ENCODE results near the gene BTAF1. TPM values are rescaled to one million over a fixed set of nuclear protein-coding genes. Genes with fewer than 3 reads are reported as not detected.
A peak's percentile ranks its signal among the peaks of the same experiment; 100 is the strongest.
"Not testable (repeated sequence)": the region's sequence is repeated elsewhere in the genome, so short reads cannot be mapped to it uniquely, and the experiment has no call there.

Gene BTAF1
- polyA plus RNA-seq (ENCODE audit: insufficient read length in 3 of 3) = 10 to 100 TPM; 51.8 to 62.1 (median 57.0) TPM

GRCh38 chr10:91923371-91924211, at the start of gene BTAF1:
Gene BTAF1, plus strand, starts transcription at chr10:91923770. Its CDS starts 307 bp downstream, at chr10:91924077.
- peak; percentile 90 to 95 (median 91) for DNase-seq (ENCODE audit: low read depth in 3 of 3, low spot score in 2 of 3)

DNA sequence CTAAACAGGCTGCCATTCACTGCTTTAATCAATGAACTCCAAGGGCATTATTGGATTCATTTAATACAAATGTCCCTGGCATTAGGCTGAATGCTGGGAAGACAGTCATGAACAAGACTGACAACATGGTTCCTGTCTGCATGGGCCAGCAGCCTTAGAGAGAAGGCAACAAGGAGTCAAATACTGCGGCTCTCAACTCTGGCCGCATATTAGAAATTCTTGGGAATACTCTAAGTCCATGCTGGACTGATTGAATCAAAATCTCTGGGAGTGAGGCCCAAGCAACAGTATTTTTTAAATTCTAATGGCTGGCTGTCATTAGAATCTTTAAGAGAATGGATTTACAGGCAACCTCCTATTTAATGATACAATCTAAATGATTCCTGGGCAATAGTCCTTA, 48.4 kb upstream of the BTAF1 start:
- DNase-seq (ENCODE audit: low read depth in 3 of 3, low spot score in 2 of 3) = no peak

GRCh38 chr10:91875779-91876178, 47.8 kb upstream of the BTAF1 start:
- DNase-seq (ENCODE audit: low read depth in 3 of 3, low spot score in 2 of 3) = no peak

- no peak for DNase-seq (ENCODE audit: low read depth in 3 of 3, low spot score in 2 of 3)
Observed at GRCh38 chr10:91879515-91880170, 43.9 kb upstream of the BTAF1 start.

DNA sequence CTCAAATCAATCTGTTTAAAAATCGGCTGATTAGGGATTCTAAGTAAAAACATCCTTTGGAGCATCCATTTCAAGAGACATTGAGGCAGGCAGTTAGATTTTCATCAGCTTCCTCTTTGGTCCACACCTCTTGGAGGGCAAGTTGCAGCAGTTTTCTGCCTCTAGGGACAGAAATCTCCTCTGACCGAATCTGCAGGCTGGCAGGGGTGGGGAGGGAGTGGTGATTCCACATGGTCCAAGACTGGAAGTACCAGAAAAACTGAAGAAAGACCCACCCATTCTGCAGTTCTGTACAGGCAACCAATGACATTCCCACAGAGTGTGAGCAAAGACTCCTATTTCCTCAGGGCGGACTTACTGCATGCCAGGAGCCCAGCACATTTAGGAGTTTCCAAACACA, 43.3 kb upstream of the BTAF1 start:
- DNase-seq (ENCODE audit: low read depth in 3 of 3, low spot score in 2 of 3) = no peak

DNA sequence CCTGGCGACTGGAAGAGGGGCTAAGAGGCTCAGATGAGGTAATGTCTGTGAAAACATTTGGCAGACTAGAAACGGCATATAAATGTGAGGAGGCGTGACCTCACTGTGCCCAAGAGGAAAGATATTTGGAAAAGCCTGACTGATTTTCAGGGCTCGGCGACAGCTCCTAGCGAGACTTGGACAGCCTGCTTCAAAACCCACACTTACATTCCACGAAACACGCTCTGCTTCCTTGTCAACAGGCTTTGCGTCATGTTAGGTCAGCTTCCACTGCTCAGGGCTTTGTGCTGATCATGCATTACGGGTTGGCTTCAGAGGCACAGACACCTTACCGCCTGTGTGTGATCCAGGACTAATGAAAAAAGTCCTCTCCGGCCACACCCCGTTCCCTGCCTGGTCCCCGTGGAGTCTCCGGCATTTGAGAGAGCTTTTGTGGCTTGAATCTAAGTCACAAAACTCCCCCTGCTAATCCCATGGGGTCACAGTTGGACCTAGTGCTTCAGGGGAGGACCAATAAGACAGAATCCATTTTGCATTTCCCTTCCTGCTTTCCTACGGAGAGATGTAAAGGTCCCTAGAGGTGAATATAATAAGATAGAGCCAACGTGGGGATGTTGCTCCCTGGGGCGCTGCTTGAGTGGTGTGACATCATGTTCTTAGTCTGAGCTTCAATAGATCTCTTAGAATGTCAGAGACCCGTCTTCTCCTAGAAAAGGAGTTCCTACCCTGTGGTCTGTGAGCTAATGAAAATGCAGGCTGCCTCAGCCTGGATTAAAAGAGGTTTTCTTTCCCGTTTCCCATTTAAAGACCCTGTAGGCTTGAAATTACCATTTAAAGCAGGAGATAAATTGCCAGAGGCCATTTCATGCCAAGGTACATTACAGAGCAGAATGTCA, 39.8 kb upstream of the BTAF1 start:
- DNase-seq (ENCODE audit: low read depth in 3 of 3, low spot score in 2 of 3) = peak in 1 of 3 donors; percentile 40

DNA sequence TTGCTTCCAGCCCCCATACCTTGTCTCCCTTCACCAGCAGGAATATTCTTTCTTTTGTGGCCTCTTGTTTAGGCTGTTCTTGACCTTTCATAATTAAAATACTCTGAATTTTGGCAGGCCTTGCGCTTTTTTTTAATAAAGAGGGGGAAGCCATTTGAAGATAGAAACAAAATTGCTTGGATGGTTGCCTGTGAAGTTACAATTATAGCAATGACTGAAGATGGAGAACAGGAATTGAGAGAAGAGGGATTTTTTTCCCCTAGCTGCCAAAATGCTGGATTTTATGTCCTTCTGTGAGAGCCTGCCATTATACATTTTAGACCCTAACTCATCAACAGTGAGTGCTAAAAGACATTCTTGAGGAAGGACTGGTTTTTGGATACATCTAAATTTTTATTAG, 39.0 kb upstream of the BTAF1 start:
- no peak for DNase-seq (ENCODE audit: low read depth in 3 of 3, low spot score in 2 of 3)

DNA sequence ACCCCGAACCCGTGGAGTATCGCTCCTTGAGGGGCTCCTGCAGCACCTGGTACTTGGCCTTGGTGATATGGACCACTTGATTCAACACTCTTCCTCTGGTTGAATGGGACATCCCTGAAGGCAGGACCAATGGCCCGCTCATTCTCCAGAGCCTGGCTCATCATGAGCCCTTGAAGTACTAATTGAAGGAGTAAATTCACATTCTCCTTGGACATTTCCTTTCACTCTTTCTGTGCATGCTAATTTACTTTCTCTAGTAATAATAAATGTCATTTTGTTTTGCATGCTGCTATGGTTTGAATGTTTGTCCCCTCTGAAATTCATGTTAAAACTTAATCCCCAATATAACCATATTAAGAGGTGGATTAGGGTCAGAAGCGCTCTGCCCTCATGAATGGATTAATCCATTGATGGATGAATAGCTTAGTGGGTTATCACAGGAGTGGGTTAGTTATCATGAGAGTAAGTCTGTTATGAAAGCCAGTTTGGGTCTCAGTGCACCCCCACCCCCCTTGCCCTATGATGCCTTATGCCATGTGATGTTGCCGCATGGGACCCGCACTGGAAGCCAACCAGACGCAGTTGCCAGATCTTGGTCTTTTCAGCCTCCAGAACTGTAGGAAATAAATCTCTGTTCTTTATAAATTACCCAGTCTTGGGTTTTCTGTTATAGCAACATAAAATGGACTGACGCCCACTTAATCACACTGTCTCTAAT, 38.0 kb upstream of the BTAF1 start:
- DNase-seq (ENCODE audit: low read depth in 3 of 3, low spot score in 2 of 3) = no peak

DNA sequence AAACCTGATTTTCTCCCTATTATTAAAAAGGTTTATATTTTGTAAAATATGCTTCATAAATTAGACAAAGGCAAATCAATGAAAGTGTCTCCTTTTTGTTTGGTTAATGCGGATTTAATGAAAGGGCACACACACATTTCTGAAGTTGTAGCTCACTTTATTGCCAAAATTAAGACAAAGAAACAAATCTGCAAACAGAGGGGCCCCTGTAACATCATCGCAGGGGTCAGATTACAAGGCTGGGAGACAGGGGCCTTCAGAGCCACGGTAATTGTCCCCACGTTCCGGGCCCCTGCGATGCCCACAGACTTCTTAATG, 36.7 kb upstream of the BTAF1 start:
- no peak for DNase-seq (ENCODE audit: low read depth in 3 of 3, low spot score in 2 of 3)

- DNase-seq (ENCODE audit: low read depth in 3 of 3, low spot score in 2 of 3) = peak in 1 of 3 donors; percentile 56
Observed at GRCh38 chr10:91887272-91888076, 36.1 kb upstream of the BTAF1 start.

GRCh38 chr10:91891125-91892001, 32.2 kb upstream of the BTAF1 start:
- no peak for DNase-seq (ENCODE audit: low read depth in 3 of 3, low spot score in 2 of 3)

DNA sequence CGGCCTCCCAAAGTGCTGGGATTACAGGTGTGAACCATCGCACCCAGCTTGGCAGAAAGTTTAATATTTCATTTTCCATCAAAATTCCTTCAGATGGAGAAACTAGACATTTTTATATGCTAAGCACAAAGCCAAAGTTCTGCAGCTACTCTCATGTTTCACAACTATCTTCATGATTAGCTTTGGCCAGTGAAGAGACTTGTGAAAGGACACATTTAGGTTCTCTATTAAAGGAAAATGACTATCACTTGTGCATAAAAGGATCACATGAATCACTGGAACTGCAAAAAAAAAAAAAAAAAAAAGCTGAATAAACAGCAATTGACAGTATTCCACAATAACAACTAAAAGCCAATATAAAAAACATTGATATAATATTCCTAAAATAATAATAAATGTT, 30.5 kb upstream of the BTAF1 start:
- DNase-seq (ENCODE audit: low read depth in 3 of 3, low spot score in 2 of 3) = no peak

- DNase-seq (ENCODE audit: low read depth in 3 of 3, low spot score in 2 of 3) = not testable (repeated sequence)
Observed at GRCh38 chr10:91894261-91894685, 29.3 kb upstream of the BTAF1 start.

DNA sequence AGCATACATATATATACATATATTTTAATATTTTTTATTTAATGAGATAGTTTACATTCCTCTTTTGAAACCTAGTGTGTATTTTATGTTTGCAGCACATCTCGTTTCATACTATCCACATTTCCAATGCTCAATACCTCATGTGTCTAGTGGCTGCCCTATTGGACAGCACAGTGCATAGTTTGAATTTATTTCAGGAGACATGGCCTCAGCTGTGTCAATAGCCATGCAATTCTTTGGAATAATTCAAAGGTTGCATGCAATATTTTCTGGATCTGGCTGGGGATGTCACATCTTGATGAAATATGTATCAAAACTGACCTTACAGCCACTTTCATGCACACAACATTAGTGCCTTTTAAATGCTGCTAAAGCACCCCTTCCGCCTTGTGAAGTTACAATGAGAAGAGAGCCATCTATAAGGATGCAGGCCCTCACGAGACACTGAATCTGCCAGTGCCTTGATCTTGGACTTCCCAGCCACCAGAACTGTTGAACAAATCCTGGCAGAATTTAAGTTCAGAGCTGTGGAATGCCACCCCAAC, 27.3 kb upstream of the BTAF1 start:
- no peak for DNase-seq (ENCODE audit: low read depth in 3 of 3, low spot score in 2 of 3)

- no peak for DNase-seq (ENCODE audit: low read depth in 3 of 3, low spot score in 2 of 3)
Observed at GRCh38 chr10:91897421-91897820, 26.1 kb upstream of the BTAF1 start.

GRCh38 chr10:91901784-91902677, 21.5 kb upstream of the BTAF1 start:
- no peak for DNase-seq (ENCODE audit: low read depth in 3 of 3, low spot score in 2 of 3)

DNA sequence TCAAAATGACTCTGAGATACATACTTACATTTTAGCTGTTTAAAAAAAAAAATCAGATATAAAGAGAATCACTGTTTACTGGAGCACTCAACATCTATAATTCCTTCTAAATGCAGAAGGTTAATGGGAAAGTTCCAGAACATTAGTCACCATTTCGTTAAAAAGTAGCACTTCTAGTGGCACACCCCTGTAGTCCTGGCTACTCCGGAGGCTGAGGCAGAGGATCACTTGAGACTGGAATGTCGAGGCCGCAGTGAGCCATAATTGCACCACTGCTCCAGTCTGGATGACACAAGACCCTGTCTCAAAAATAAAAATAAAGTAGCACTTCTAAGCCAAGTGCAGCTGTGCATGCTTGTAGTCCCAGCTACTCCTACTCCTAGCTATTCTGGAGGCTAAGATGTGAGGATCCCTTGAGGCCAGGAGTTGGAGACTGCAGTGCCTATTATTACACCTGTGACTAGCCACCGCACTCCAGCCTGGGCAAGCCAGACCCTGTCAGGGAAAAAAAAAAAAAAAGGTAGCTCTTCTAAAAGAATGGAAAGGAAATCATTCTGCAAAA, 16.5 kb upstream of the BTAF1 start:
- DNase-seq (ENCODE audit: low read depth in 3 of 3, low spot score in 2 of 3) = no peak
